HepG2 (cell line): ENCODE data around the gene MBD5. TPM values are rescaled to one million over a fixed set of nuclear protein-coding genes. Genes with fewer than 3 reads are reported as not detected.

Source experiments
- AGO2 ChIP-seq: fragments of 200-400 bp; formaldehyde crosslinking; optimal IDR thresholded peaks from 2 replicates; pipeline ENCODE3; 2017; ENCODE audit warnings: mild to moderate bottlenecking, low read depth, low read length, moderate library complexity
- CCDC6 ChIP-seq: sonication (generic); formaldehyde crosslinking; IDR thresholded peaks from 2 replicates; pipeline ENCODE4 v1.8.1; 2022; ENCODE audit warnings: mild to moderate bottlenecking, missing genetic modification reagents, moderate library complexity
- KLF12 ChIP-seq: sonication (generic); formaldehyde crosslinking; IDR thresholded peaks from 2 replicates; pipeline ENCODE4 v1.4.0; 2020; ENCODE audit warnings: missing genetic modification reagents, borderline replicate concordance
- MAFF ChIP-seq: IDR thresholded peaks from 2 replicates; pipeline ENCODE4 v1.6.1; 2011; ENCODE audit warnings: low read depth, low read length, improper control_type of control experiment
- U2AF1 ChIP-seq: fragments of 200-400 bp; formaldehyde crosslinking; optimal IDR thresholded peaks from 2 replicates; pipeline ENCODE3; 2017; ENCODE audit warnings: mild to moderate bottlenecking, low read depth, low read length
- ZNF121 ChIP-seq: sonication (generic); formaldehyde crosslinking; IDR thresholded peaks from 2 replicates; pipeline ENCODE4 v1.5.0; 2020; ENCODE audit warnings: mild to moderate bottlenecking, missing genetic modification reagents
- ZNF224 ChIP-seq: sonication (generic); formaldehyde crosslinking; IDR thresholded peaks from 2 replicates; pipeline ENCODE4 v1.5.0; 2020; ENCODE audit warnings: mild to moderate bottlenecking, missing genetic modification reagents
- ZNF225 ChIP-seq: sonication (generic); formaldehyde crosslinking; IDR thresholded peaks from 2 replicates; pipeline ENCODE4 v1.4.0; 2020; ENCODE audit warnings: mild to moderate bottlenecking, missing genetic modification reagents
- ZNF235 ChIP-seq: sonication (generic); formaldehyde crosslinking; IDR thresholded peaks from 2 replicates; pipeline ENCODE4 v1.8.1; 2023; ENCODE audit warnings: mild to moderate bottlenecking, missing genetic modification reagents, borderline replicate concordance
- ZNF296 ChIP-seq: sonication (generic); formaldehyde crosslinking; conservative IDR thresholded peaks from 2 replicates; pipeline ENCODE4 v1.5.0; 2020; ENCODE audit warnings: mild to moderate bottlenecking, missing genetic modification reagents
- ZNF317 ChIP-seq: sonication (generic); formaldehyde crosslinking; IDR thresholded peaks from 2 replicates; pipeline ENCODE4 v1.5.0; 2020; ENCODE audit warnings: mild to moderate bottlenecking, missing genetic modification reagents
- ZNF367 ChIP-seq: sonication (generic); formaldehyde crosslinking; IDR thresholded peaks from 2 replicates; pipeline ENCODE4 v1.4.0; 2020; ENCODE audit warnings: missing genetic modification reagents, borderline replicate concordance
- ZNF530 ChIP-seq: sonication (generic); formaldehyde crosslinking; IDR thresholded peaks from 2 replicates; pipeline ENCODE4 v1.5.0; 2020; ENCODE audit warnings: low read depth, mild to moderate bottlenecking, missing genetic modification reagents
- ZNF709 ChIP-seq: sonication (generic); formaldehyde crosslinking; IDR thresholded peaks from 2 replicates; pipeline ENCODE4 v1.5.0; 2020; ENCODE audit warnings: mild to moderate bottlenecking, missing genetic modification reagents
- ZNF782 ChIP-seq: sonication (generic); formaldehyde crosslinking; IDR thresholded peaks from 2 replicates; pipeline ENCODE4 v1.4.0; 2020; ENCODE audit warnings: missing genetic modification reagents, mild to moderate bottlenecking, borderline replicate concordance
- polyA plus RNA-seq, 8 experiments: library from polyadenylated mRNA; depleted of rRNA in 3 of 8; stranded (reverse) in 7 of 8; unstranded in 1 of 8; fragments of >200 nt; fragmentation: Illumina TruSeq in 4 of 8; extraction: Trizol in 4 of 8; gene quantifications; 2 replicates each; pipeline versions ENCODE4 v1.2.1 to v1.2.3, GENCODE V29; 2011 to 2016; ENCODE audit warnings: low read depth in 4 of 8, missing spikeins in 1 of 8, mixed read lengths in 1 of 8; ENCODE audit not compliant: insufficient read depth in 1 of 8
- total RNA-seq, 5 experiments: library from RNA; depleted of rRNA; stranded (reverse); fragments of >200 nt; fragmentation: Illumina TruSeq; extraction: Trizol; gene quantifications; 2 replicates each; pipeline ENCODE4 v1.2.3, GENCODE V29; 2016; ENCODE audit warnings: low read depth in 1 of 5
- TF ChIP-seq, protein P1 (sequence below): sonication (generic); formaldehyde crosslinking; IDR thresholded peaks from 2 replicates; pipeline ENCODE4 v1.5.0; 2020; ENCODE audit warnings: mild to moderate bottlenecking, missing genetic modification reagents
- TF ChIP-seq, protein P2 (sequence below): IDR thresholded peaks from 2 replicates; pipeline ENCODE4 v1.6.1; 2016; ENCODE audit warnings: missing compliant biosample characterization, missing genetic modification reagents, borderline replicate concordance
- TF ChIP-seq, protein P3 (sequence below): sonication (generic); formaldehyde crosslinking; IDR thresholded peaks from 2 replicates; pipeline ENCODE4 v1.4.0; 2020; ENCODE audit warnings: mild to moderate bottlenecking, missing genetic modification reagents
- TF ChIP-seq, protein P4 (sequence below): sonication (generic); formaldehyde crosslinking; IDR thresholded peaks from 2 replicates; pipeline ENCODE4 v1.4.0; 2020; ENCODE audit warnings: missing genetic modification reagents
- TF ChIP-seq, protein P5 (sequence below): sonication (generic); formaldehyde crosslinking; IDR thresholded peaks from 2 replicates; pipeline ENCODE4 v1.4.0; 2020; ENCODE audit warnings: missing genetic modification reagents, mild to moderate bottlenecking, borderline replicate concordance

Gene MBD5
- total and polyA plus RNA-seq, 2 of the 13 experiments (the other 11 are each of a cell fraction or from before 2014, with no cell fraction given) = 13.5 to 26.4 TPM

DNA sequence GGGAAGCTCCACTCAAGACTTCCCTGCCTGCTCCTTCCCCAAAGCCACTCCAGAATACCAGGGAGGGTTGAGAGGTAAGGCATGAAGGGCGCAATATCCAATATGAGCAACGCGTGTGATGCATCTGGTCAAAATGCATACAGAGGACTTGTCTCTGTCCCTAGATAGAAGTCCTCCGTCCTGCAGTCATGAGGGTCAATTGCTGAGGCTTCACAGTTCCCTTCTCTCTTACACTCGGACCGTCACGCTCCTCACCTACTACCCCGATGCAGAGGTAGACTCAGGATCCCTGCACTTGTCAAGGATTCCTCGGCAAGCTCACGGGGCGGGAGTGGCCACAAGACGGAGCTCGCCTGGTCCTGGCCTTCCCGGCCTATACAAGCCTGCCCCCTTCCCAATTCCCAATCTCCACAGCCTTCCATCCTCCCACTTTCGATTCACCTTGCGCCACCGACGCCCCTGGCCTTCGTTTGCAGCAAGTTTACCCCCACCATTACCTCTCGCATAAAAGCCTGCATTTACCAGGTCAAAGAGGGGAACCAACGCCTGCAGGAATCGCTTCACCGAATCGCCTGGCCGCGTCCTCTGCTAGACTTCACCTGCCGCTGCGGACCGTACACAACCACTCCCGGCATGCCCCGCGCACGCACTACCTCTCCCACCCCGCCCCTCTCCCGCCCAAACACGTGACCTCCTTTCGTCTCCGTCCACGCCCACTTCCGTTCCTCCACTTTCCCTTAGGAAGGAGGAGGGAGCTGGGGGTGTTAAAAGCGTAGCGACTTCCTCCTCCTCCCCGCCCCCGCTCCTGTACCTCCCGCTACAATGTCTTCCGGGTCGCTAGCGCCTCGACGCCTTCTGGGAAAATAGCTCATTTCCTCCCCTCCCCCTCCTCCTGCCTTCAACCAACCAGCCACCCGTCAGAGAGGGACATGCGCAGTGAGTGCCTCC lies 506 bp upstream of the MBD5 start, which contains the start of gene ORC4 (continued):
- TF ChIP-seq AGO2 = no peak
- TF ChIP-seq CCDC6 (CRISPR knock-in tag) = peak; percentile 93
- TF ChIP-seq ZNF235 (CRISPR knock-in tag) = no peak; the same call in 1 of the 2 replicates
- peak; percentile 61 for TF ChIP-seq ZNF121 (CRISPR knock-in tag)
- TF ChIP-seq ZNF530 (CRISPR knock-in tag) = no peak
- peak; percentile 91 for TF ChIP-seq ZNF317
- TF ChIP-seq, protein P1, sequence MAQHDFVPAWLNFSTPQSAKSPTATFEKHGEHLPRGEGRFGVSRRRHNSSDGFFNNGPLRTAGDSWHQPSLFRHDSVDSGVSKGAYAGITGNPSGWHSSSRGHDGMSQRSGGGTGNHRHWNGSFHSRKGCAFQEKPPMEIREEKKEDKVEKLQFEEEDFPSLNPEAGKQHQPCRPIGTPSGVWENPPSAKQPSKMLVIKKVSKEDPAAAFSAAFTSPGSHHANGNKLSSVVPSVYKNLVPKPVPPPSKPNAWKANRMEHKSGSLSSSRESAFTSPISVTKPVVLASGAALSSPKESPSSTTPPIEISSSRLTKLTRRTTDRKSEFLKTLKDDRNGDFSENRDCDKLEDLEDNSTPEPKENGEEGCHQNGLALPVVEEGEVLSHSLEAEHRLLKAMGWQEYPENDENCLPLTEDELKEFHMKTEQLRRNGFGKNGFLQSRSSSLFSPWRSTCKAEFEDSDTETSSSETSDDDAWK (CRISPR knock-in tag) = no peak
- TF ChIP-seq ZNF225 (CRISPR knock-in tag) = peak; percentile 98
- peak; percentile 81; the same call in 1 of the 2 replicates for TF ChIP-seq KLF12 (CRISPR knock-in tag)
- TF ChIP-seq ZNF296 = no peak
- TF ChIP-seq ZNF224 (CRISPR knock-in tag) = peak; percentile 97
- peak; percentile 93; the same call in 1 of the 2 replicates for TF ChIP-seq ZNF782
- no peak for TF ChIP-seq U2AF1
- TF ChIP-seq MAFF = no peak
- peak; percentile 92 for TF ChIP-seq ZNF709 (CRISPR knock-in tag)
- TF ChIP-seq, protein P2, sequence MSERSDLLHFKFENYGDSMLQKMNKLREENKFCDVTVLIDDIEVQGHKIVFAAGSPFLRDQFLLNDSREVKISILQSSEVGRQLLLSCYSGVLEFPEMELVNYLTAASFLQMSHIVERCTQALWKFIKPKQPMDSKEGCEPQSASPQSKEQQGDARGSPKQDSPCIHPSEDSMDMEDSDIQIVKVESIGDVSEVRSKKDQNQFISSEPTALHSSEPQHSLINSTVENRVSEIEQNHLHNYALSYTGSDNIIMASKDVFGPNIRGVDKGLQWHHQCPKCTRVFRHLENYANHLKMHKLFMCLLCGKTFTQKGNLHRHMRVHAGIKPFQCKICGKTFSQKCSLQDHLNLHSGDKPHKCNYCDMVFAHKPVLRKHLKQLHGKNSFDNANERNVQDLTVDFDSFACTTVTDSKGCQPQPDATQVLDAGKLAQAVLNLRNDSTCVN (CRISPR knock-in tag) = peak; percentile 87
- TF ChIP-seq, protein P3, sequence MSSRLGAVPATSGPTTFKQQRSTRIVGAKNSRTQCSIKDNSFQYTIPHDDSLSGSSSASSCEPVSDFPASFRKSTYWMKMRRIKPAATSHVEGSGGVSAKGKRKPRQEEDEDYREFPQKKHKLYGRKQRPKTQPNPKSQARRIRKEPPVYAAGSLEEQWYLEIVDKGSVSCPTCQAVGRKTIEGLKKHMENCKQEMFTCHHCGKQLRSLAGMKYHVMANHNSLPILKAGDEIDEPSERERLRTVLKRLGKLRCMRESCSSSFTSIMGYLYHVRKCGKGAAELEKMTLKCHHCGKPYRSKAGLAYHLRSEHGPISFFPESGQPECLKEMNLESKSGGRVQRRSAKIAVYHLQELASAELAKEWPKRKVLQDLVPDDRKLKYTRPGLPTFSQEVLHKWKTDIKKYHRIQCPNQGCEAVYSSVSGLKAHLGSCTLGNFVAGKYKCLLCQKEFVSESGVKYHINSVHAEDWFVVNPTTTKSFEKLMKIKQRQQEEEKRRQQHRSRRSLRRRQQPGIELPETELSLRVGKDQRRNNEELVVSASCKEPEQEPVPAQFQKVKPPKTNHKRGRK (CRISPR knock-in tag) = no peak
- TF ChIP-seq, protein P4, sequence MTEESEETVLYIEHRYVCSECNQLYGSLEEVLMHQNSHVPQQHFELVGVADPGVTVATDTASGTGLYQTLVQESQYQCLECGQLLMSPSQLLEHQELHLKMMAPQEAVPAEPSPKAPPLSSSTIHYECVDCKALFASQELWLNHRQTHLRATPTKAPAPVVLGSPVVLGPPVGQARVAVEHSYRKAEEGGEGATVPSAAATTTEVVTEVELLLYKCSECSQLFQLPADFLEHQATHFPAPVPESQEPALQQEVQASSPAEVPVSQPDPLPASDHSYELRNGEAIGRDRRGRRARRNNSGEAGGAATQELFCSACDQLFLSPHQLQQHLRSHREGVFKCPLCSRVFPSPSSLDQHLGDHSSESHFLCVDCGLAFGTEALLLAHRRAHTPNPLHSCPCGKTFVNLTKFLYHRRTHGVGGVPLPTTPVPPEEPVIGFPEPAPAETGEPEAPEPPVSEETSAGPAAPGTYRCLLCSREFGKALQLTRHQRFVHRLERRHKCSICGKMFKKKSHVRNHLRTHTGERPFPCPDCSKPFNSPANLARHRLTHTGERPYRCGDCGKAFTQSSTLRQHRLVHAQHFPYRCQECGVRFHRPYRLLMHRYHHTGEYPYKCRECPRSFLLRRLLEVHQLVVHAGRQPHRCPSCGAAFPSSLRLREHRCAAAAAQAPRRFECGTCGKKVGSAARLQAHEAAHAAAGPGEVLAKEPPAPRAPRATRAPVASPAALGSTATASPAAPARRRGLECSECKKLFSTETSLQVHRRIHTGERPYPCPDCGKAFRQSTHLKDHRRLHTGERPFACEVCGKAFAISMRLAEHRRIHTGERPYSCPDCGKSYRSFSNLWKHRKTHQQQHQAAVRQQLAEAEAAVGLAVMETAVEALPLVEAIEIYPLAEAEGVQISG (CRISPR knock-in tag) = peak; percentile 93
- TF ChIP-seq ZNF367 (CRISPR knock-in tag) = 0 out of 2 replicates have a peak, but pooled peaks have one; percentile 80
- TF ChIP-seq, protein P5, sequence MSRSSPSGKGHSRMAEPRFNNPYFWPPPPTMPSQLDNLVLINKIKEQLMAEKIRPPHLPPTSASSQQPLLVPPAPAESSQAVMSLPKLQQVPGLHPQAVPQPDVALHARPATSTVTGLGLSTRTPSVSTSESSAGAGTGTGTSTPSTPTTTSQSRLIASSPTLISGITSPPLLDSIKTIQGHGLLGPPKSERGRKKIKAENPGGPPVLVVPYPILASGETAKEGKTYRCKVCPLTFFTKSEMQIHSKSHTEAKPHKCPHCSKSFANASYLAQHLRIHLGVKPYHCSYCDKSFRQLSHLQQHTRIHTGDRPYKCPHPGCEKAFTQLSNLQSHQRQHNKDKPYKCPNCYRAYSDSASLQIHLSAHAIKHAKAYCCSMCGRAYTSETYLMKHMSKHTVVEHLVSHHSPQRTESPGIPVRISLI (CRISPR knock-in tag) = peak; percentile 47; the same call in 1 of the 2 replicates
